ENCODE measurements around the gene C12orf60.

The C12orf60 gene

DNA sequence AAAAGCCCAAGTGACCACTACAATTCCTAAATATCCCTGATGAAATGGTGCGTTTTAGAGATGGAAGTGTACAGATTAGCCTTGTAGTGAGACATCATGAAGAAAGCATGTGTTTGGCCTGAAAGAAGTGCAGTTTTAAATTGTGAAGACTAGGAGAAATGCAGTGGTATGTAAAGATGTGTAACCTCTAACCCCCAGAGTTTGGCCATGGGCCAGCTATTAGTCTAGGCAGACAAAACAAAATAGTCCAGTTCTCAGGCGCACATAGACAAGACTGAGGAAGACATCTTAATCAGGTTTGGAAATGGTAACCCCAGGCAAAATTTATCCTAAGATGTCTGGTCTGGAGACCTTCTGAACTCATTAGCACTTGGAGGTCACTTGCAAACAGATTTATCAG is 23.6 kb upstream of the C12orf60 start:
- DNase-seq = no peak

DNA sequence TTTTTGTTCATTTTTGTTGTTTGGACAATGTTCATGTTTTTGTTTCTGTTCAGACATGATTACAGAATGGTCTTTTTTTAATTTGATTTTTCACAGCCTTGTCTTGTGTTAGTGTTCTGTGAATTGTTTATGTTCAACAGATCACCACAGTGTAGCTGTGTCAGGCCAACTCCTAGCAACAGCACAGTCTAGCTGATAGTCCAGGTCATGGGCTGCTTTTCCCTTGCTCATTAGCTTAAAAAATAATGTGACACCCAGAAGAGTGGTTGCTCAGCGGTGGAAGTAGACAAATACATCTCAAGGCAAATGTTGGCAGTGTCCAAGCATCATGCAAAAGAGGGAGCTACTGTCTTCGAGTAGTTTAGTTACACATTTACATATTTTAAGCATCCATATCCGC is 22.6 kb upstream of the C12orf60 start:
- DNase-seq = no peak

DNA sequence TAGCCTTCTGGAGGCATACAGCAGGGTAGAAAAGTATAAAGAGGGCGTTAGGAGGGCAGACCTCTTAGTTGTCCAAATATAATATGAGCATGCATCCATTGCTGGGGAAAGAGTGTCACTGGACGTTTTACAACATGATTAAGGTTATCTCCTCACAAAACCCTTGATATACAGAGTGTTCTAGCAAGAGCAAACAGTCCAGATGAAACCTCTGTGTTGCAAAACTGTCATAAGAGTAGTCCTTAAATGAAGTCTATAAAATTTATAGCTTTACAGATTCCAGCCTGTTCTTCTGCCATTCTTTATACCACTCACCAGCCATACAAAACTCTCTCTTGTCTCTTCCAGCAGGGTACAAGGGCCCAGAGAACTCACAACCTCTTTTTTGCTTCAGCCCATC is 21.9 kb upstream of the C12orf60 start:
- no peak for DNase-seq

DNA sequence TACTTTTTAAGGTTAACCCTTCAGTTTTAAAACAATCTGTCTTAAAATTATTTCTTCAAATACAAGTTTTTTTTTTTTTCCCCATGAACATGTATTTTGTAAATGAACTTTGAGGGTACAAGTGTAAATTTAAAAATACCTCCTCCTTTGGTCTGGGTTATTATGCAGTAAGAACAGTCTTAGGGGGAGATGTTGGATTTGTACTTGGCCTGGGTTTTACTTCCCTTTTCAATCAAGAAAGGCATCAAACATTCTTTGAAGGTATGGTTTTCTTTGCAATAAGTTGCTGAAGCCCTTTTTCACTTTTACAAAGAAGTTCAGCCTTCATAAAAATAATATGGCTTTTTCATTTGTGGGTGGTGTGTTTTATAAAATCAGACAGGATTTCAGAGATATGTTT is 20.7 kb upstream of the C12orf60 start:
- DNase-seq = no peak

DNA sequence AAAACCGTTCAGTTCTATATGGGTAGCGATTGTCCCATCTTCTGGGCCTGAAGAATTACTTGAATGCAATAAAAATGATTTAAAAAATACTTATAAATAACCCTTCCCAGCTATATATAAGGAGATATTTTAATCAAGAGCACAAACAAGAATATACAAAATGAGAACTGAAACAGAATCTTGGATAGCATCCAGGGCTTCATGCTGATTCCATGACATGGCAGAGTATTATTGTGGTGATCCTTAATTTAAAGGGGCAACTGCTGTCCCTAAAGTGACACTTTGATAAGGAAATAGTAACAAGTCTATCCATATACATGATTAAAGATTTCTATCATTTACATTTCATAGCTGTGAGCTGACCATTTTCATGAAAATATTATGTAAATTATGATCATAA is 19.0 kb upstream of the C12orf60 start:
- no peak for DNase-seq

DNA sequence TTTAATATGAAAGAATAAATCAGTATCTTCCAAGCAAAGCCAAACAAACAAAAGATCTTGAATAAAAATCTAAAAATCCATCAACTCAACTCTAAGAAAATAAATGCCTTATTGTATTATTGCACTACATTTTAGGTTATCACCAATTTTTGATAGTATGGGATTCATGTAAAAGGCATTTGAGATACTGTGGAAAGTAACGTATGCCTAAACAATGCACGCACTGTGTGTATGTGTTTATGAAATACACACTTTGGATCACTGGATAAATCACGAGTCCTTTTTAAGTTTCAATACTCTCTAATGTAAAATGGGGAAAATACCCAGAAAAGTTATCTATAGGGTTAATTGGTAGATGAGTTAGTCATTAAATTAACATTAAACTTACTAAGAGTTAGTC is 17.9 kb upstream of the C12orf60 start:
- no peak for DNase-seq

DNA sequence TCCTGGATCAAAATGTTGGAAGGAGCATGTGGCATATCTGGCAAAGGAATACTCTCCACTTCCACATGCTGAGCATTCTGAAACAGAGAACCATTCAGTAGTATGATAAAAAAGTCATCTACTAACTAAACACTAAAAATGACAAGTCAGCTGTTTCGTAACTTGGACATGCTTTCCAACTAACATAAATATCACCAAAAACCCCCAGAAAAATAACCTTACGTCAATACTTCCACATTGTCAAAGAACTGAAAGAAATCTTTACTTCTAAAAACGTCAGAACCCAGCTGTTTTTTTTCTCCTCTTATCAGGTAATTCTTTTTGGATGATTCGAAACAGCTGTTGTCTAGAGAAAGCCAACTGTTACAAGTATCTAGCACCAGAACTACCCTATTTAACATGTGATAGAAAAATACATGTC is 8.4 kb upstream of the C12orf60 start:
- no peak for DNase-seq

DNA sequence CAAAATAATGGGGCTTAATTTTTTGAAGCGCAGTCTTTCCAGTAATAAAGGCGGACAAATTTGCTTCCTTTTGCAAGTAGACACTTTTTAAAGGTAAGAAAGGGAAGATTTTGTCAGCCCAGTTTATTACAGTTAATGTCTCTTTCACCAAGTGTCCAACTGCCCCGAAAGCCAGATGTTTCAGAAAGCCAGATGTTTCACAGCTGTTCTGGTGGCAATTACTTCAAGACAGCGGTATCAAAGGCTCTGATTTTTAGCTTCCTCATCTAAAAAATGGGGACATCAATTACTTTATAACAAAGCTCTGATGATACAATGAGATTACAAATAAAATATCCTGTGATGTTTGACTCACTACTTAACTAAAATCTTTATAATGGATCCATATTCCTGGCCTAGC is 1.2 kb upstream of the C12orf60 start:
- DNase-seq = no peak

DNA sequence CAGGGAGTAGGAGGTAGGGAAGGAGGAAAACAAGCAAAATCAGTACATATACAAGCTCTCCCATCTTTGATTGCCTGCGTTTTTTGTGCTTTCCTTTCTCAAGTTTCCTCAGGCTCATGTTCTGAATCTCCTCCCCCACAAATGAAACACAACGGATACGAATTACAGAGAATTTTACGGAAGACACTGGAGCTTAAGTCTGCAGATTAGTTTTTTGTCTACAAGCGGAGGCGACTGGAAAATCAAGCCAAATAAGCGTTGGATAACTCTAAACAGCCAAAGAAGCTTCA is 804 bp upstream of the C12orf60 start:
- DNase-seq = no peak

DNA sequence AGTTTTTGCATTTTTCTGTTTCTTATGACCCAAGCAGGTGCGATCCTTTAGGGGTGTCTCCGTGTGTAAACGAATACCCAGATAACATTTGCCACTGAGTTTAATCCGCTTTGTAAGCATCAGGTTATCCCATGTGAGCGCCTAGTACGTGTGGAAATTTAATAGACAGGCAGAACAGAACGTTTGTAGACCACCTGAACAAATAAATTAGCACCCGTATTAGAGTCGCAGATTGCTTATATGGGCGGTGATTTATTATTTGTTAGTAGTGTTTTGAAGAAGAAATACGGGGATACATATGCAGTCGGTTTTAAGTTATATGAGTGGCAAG is 325 bp downstream of the C12orf60 start:
- DNase-seq = no peak

DNA sequence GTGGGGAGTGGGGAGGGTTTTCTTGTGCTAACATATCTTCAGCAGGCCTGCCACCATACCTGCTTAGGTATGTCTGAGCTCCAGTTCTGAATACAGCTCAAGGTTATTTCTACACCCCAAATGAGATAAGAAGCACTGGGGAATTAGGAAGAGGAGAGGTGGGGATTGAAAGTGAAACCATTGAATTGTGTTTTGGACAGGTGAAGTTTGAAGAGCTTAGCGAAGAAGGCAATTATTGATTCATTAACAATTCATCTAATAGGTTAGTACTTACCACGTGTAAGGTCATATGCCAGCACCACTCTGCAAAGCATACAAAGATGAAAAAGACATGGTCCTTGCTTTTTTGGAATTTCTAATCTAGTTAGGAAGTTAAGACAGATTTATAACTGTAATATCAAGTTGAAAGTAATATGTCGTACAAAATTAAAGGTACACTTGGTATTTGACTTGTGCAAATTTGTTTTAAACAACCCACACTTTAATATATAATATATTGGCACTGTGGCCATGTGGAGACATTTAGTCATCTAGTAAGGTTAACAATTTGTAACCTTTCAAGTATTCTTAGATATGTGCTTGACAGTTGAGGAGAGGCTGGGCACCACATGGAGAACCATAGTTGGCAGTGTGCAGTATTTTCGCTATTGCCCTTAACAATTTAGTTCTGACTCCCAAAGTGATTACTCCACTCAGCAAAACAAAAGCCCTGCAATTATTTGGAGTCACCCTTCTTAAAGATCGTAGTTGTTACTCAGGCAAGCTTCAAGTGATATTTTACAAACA is 6.9 kb downstream of the C12orf60 start:
- DNase-seq = no peak

DNA sequence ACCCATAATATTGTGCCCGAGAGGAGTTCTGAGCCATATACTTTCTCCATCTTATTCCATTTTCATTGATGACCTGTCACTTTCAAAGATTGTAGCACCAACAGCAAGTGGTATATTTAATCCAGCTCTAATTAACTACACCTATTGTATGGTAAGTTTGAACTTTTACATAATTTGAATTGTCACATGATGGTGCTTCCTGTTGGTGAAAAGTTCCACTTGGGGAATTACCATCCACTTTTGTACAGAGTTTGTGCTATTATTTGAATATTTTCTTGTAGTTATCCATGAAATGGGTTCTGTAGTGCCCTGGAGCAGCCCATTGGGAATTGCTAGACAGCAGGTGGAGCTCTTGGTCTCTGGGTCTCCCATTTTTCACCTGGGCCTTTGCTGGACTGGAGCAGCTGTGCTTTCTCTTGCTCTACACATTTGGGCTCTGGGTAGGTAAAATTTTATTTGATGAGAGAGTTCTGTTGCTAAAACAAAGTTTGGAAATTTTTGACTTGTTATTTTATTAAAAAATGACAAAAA is 7.5 kb downstream of the C12orf60 start:
- DNase-seq = no peak

DNA sequence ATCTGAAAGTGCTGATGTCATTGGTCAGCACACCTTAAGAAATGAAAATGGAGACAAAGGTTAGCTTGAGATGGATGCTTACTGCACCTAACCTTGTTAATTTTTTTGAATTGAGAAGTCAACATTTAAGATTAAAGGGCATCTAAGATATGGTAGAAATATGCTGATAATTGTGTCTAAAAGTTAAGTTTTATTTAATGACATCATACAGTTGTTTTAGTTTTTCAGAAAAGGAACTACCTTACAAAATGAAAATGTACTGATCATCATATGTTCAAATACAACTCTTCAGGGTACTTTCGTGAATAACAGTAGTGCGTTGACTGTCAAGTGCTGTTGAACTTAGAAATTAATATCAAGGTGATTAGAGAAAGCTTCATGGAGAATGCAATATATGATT is 8.0 kb downstream of the C12orf60 start:
- no peak for DNase-seq

DNA sequence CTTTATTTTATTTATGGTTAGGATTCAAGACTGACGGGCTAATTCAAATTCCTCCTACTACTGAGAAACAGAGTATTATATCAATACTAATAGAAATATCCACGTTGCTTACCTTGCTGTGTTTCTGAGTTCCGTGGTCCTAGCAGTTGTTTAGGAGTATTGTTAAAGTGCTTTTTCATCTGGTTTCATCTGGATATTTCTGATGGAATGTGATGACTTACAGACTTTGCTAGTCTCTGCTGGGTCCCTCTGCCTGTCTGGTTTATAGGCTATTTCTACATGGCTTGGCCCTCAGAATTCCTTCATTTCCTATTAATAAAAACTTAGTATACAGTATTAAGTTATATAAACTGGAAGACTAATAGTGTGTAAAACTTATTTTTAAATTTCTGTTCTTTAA is 10.5 kb downstream of the C12orf60 start, which contains the start of gene SMCO3:
TSS of gene SMCO3 (minus strand) at position 169 of the 400 bp plus-strand sequence. CDS start 7,502 bp downstream, outside the sequence.
- no peak for DNase-seq

DNA sequence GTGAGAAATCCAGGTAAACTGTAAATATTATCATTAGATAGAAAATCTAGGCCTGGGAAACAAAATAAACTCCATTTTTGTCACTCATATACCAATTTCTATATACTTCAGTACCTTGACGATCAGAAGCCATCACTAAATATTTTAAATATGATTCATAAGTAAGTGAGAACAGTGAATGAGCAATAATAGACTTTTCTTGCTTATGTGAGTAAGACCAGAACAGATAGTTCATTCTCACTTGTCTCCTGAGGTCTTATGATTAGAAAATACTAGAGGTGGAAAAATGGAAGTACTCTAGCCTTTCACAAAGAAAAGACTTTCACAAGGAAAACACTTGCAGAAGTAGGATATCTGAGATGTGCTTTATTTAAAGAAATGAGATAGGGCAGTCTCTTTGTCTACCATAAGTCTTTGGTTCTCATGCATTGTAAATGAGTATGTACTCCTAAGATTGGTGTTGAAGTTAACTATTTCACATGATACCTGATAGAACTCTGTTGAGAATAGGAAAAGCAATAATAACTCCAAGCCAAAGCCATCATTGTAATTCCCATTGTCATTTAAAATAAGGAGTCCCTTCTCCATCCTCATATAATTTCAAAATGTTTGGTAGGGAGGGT is 20.7 kb downstream of the C12orf60 start:
- no peak for DNase-seq

DNA sequence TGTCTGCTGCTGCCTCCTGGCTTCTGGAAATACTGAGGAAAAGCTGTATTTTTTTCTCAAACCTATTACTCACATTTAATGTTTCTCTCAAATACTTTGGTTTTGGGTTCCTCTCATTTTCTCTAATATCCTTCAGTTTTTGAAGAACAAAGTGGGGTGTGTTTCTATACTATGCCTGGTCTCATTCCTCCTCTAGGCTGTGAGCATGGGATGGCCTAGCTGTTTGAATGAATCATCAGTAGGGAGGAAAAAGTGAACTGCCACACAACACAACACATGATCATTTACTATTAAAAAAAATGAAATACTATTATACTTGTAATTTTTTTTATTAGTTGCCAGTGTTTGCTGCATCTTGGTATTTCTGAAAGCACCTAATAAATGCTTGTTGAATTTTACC is 21.8 kb downstream of the C12orf60 start:
- no peak for DNase-seq

DNA sequence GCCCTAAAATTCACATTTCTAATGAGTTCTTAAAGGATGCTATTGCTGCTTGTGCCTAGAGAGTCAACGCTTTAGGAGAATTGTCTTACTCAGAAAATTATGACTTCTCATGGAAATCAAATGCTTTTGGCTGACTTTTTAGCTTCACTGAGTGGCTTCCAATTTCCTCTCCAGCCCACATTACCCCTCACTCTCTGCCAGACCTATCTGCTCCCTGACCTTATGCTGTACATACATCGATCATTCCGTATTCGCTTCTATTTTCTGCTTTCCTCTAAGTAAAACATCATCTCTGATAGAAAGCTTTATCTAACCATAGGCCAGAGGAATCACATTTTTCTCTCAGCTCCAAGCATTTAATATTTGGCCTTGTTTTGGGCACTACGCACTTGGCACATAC is 23.0 kb downstream of the C12orf60 start:
- DNase-seq = no peak

DNA sequence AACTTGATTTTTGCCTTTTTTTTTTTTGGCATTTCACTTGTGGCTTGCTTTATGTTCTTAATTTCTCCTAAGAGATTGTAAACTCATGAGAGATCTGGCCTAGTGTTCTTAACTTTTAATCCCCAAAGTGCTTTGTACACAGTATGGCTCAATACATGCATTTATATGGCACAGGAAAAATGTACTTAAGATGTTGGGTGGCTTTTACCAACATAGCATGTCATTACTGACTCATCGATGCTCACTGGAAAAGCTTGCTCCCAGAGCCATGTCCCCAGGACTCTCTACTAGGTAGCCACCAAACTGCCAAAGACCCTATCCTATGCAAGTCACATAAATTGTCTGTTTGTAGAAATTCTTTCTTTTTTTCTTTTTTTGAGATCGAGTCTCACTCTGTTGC is 23.6 kb downstream of the C12orf60 start:
- DNase-seq = no peak

DNA sequence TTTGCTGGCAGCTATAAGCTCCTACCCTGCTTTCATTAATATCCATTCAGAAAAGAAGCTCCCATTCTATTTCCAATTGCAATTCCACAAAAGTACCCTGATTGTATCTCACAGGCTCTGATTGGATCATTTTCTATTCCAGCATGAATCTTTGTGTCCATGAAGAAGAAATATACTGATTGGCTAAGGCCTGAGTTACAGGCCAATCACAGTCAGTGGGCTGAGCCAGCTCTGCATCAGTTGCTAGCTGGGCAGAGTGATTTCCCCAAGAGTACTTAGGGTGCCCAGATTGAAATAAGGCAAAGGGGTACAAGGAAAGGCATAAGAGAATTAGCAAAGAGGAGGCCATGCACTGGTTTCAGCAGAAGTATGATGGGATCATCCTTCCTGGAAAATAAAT is 25.4 kb downstream of the C12orf60 start:
- no peak for DNase-seq

DNA sequence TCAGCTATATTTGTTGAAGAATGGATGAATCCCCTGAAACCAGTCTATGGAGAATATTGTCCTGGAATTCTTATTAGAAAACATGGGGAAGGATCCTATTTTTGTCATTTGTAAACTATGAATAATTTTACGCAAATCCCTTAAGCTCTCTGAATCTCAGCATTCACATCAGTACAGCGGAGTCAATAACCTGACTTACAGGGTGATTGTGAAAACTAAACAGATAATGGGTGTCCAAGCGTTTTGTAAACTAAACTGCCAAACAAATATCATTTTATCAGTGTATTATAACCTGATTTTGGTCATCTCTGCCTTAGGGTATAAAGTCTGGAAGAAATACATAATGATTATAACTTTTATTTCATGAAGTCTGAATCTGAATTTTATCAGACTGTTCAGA is 29.9 kb downstream of the C12orf60 start:
- no peak for DNase-seq

DNA sequence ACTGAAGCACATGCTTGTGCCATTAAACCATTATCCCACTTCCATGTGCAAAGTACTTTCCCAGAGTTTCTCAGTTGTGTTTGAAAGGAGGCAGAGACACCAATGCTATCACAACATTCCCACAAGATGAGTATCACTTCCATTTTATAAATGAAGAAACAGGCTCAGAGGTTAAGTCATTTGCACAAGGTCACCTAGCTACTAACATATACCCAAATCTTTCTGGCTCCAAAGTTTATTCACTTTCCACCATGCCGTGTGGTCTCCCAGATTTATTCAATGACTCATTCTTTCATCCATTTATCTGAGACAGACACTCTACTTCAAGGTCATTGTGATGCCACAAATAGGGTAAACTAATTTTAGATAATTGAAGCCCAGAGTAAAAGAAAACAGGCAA is 30.5 kb downstream of the C12orf60 start:
- DNase-seq = no peak

DNA sequence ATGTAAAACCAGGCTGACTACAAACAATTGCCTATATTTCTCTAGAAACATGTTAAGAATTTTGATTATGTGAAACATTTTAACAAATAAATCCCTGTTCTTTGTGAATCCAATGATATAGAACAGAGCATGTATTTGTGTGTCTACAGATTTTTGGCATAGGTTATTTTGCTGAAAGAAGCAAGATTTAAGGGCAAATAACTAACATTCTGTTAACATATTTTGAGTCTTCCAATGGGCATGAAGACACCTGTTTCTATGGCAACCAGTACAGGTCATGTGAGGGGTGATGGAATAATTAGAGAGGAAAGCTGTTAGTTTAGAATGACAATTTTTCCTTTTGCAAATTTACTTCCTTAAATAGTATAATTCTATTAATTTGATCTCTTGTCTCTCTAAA is 31.0 kb downstream of the C12orf60 start:
- no peak for DNase-seq

DNA sequence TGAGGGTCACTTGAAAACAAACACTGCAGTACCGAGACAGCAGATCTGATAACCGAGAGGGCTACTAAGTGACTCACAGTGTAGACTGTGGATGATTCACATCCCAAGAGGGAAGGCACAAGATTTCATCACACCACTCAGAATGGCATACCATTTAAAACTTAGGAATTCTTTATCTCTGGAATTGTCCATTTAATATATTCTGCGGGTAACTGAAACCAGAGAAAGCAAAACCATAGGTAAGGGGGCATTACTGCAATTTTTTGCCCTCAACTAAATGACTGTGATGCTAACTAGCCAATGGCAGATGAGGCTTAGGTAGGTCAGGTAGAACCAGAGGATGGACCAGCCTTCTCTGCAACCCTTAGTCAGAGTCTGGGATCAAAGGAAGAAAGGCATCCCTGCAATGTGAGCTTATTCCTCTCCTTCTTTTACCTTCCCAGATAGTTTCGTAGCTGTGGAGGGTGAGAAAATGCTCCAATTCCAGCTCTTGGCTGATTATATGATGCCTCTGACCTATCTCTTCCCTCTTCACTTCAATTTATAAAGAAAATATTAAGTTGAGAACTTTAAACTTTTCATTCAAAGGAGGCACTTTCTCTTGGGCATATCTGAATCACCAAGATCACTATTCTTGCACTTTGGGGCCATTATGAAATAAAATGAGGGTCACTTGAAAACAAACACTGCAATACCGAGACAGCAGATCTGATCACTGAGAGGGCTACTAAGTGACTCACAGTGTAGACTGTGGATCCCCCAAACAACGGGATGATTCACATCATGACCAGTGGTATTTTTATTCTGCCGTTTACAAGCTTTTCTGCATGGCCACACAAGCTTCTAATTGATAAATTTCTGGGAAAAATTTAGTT is 33.1 kb downstream of the C12orf60 start:
- DNase-seq = no peak

DNA sequence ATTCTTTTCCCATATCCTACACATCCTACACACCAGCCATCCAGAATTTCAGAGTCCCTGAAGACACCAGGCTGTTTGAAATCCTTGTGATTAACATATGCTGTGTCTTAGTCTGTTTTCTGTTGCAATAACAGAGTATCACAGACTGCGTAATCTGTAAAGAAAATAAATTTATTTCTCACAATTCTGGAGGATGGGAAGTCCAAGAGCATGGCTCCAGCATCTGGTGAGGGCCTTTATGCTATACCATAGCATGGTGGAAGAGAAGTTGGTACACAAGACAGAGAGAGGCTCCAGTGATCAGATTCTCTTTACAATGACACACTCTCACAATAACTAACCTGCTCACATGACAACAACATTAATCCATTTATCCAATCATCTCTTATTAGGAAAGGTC is 35.8 kb downstream of the C12orf60 start:
- no peak for DNase-seq

Measured in NCI-H2171 (cell line).